Measurements from ENCODE around the gene CUL4A.
"Not testable (repeated sequence)": the region's sequence is repeated elsewhere in the genome, so short reads cannot be mapped to it uniquely, and the experiment has no call there.

CUL4A gene

DNA sequence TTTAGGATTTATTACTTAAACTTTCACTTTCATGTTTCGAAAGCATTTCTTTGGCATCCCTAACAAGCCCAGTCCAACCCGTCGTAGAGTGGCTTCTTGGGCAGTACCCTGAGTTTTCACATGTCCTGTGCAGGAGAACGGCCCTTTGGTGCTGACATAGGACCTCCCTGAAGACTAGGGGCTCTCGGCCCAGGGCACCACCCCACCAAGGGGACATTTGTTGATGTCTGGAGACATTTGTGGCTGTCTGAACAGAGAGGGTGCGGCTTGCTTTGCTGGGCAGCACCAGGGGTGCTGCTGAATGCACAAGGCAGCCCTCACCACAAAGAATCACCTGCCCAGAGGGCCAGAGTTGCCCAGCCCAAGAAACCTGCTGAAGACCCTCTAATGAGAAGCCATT is 30.6 kb downstream of the CUL4A start:
- no peak for DNase-seq

DNA sequence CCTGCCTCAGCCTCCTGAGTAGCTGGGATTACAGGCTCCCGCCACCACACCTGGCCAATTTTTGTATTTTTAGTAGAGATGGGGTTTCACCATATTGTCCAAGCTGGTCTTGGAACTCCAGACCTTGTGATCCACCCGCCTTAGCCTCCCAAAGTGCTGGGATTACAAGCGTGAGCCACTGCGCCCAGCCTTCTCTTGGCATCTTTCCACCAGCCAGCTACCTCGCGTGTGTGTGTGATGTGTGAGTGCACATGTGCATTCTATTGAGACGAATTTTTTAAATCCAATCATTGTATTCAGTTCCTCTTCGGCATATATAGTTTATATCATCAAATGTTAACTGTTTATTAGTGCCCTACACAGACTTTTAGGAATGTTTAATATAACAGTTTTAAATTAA is 32.2 kb downstream of the CUL4A start:
- DNase-seq: not testable (repeated sequence)

DNA sequence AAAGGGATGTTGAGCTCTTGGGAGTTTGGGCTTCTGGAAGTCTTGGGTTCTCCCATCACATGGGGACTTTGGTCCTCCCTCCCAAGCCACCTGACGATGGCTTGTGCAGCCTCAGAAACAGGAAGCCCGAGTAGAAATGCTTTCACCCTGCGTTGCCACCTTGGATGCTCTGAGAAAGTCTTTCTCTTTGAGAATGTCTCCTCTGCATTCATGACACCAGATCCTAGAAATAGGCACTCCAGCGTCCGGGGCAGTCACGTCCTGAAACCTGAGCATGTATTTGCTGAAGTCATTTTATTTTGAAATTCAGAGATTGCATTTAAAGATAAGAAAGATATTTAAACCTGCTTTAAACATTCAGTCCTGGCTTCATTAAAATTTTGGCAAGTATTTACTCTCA is 34.4 kb downstream of the CUL4A start:
- no peak for DNase-seq

DNA sequence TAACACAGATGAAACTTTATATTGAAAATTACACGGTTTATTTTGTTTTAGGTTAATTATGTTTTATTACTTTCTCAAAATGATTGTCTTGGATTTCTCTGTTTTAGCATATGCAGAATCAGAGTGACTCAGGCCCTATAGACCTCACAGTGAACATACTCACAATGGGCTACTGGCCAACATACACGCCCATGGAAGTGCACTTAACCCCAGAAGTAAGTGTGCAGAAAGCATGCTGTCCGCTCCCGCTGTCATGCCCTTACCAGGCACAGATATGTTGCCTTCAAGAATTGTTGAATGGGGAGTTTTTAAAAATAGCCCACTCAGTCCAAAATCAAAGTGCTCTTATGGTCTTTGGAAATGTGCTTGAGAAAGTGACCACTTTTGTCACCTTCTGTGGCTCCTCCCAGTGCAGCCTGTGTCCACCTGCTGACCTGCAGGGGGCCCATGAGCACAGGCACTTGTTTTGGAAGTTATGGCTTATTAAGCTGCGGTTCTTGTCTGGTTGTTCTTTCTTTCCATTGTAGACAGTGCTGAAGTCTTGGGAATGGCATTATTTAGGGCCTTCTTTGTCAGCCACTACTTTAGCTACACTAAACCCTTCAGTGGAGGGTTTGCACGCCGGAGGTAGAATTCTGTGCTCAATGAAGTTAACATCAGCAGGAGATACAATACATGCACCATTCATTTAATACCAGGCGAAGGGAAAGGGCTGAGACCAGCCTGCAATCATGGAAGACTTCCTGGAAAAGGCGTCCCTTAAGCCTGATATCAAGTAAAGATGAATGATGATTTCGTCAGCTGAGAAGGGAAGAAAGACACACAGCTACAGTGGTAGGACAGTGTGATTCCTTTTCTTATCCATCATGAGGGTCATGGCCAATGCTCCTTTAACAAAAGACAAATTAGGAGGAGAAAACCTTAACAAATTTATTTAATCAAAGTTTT is 36.7 kb downstream of the CUL4A start:
- DNase-seq: no peak

DNA sequence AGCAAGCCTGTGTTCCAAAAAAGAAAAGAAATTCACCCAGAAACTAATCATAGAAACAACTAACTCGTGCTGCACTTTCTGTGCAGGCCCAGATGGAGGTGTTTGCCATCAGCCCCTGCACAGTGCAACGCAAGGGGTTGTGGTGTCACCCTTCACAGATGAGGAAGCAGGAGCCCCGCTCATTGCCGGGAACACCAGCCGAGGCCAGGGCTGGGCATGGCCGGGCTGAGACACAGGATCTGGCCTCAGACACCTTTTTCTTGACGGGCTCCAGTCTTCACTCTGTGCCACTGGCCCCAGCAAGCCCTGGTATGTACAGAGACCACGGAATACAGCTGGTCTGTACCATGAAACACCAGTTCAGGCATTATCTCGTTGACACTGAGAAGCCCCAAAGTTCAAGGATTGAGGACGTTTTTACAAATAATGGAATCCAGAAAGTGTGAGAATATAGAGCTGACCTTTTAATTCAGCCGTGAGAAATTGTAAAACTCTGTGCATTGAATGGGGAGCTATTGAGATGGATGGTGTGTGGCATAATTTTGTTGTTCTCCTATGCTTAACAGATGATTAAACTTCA is 43.2 kb downstream of the CUL4A start:
- DNase-seq: no peak

DNA sequence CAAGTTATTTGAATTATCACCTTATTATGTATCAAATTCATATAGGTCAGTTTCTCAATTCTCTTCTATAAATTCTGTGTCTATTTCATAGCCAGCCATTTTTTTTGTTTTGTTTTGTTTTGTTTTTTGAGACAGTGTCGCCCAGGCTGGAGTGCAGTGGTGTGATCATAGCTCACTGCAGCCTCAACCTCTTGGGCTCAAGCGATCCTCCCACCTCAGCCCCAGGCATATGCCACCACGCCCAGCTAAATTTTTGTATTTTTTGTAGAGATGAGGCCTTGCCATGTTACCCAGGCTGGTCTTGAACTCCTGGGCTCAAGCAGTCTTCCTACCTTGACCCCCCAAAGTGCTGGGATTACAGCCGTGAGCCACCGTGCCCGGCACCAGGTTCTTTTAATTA is 48.5 kb downstream of the CUL4A start:
- DNase-seq: not testable (repeated sequence)

DNA sequence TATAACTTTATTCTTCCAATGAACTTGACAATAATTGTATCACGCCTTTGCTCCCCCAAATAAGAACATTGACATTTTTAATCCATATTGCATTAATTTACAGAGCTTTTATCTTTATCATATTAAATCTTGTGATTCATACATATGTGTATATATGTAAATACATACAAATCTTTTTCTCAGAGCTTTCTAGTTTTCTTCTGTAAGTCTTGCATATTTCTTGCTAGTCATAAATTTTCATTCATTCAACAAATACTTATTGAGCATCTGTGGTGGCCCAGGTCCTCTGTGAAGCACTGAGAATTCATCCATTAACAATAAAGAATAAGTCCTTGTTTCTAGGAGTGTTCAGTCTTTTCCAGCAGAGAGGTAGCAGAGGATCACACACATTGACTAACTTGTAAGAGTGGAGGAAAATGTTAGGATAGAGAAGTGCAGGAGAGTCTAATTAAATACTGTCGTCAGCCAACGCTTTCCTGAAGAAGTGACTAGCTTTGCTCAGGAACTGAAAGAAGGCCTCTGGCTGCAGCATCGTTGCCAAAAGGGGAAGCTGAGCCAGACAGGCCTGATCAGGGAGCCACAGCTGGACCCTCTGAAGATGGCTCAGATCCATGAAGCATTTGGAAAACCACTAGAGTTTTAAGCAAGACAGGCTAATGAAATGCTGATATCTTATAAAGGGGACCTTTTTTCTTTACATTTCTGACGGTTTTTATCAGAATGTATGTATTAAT is 49.1 kb downstream of the CUL4A start:
- no peak for DNase-seq

DNA sequence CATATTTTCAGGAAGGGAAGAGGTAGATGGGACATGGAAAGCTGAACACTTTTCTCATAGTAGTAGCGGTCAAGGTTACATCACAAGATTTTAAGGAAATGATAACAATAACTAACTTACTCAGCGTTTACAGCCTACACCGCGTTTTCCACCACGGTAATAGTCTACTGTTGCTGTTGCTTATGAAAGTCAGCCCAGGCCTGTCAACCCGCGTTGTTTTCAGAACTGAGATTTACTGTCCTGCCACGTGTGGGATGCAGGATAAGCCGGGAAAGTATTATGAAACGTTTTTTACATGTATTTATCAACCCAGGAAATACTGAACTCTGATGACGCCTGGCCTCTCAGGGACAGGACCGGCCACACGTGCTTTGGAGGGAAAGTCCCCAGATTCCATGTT is 51.6 kb downstream of the CUL4A start:
- DNase-seq: no peak

DNA sequence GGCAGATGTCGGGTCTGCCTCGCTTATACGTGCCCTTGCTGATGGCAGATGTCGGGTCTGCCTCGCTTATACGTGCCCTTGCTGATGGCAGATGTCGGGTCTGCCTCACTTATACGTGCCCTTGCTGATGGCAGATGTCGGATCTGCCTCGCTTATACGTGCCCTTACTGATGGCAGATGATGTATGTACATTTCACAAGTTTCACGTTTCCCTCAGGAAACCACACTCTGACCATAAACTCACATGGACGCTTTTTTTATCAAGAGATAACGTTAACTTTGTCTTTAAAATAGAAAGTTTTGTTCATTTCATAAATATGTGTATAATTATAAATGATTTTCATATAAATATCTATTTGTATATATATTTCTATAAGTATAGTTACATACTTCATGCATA is 53.6 kb downstream of the CUL4A start:
- not testable (repeated sequence) for DNase-seq

DNA sequence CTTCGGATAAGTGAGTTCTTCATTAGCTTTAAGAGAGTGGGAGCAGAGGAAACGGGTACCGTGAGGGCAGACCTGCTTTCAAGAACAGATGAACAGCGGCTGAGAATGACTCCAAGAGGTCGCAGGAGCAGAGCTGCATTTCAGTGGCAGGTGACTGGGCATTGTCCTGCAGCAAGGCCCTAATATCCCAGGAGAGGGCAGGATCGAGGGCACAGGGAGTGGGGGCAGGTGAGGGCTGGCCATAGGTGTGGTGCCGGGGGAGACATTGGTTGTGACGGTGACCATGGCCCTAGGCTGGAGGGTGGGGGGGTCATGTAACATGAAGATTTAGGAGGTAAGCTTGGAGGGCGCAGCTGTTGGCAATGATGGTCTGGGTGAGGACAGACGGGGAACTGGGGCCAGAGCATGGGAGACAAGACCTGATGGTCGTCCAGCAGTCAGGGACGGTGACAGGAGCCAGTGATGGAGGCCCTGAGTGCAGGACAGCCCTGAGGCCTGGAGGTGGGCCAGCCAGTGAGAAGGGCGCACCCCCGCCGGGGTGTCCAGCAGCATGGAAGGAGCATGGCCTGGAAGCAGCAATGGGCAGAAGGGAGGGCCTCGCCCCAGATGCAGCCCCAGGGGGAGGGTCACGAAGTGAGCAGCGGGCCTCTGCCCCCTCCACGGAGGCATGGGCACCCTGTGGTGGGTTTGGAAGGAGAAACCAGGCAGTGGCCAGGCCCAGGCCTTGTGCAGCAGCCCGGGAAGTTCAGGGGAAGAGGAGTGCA is 58.4 kb downstream of the CUL4A start:
- DNase-seq: no peak

DNA sequence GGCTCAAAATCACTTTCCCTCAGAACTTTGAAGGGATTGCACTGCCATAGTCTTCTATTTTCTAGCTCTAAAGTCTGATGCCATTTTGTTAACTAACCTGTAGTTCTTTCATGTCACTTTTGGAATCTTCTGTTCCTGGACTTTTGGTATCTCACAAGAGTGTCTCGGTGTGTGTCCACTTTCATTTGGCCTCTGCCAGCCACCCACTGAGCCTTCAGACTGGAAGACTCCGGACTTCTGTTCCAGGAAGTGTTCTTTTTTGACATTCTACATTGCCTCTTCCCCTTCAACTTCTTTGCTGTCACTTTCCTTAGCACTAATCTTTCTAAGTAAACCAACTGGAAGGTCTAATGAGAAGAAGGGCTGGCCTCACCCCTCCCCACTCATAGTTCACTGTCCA is 62.6 kb downstream of the CUL4A start:
- DNase-seq: no peak

DNA sequence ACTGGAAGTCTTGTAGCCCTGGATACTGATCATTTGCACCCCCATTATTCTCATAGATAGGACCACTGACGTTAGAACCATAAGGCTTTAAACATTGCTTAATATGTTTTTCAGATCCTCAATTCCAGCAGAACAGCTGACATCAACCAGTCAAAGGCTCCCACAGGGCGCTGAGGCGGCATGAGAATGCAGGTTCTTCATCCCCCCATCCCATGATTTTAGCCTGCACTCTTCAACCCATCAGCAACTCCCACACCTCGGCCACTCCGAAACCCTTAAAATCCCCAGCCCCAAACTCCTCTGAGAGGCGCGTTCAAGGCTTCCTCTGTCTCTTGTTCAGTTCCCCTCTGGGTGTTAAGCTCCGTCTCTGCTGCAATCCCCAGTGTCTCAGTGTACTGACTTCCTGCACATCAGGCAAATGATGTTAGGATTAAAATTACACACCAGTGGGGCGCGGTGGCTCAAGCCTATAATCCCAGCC is 63.3 kb downstream of the CUL4A start:
- no peak for DNase-seq

DNA sequence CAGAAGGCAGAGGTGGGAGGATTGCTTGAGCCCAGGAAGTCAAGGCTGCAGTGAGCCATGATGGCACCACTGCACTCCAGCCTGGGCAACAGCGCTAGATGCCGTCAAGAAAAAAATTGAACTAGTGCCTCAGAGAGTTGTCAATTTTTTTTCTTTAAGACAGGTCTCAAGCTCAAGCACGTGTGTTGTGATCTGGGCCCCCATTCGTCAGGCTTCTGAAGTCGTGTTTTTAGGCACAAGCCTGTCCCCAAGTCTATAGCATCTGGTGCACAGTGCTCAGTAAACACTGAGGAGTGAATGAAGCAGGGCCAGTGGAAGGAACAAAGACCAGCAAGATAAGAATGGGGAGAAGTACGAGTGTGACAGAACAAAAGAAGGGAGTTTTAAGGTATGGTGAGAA is 63.9 kb downstream of the CUL4A start:
- no peak for DNase-seq

DNA sequence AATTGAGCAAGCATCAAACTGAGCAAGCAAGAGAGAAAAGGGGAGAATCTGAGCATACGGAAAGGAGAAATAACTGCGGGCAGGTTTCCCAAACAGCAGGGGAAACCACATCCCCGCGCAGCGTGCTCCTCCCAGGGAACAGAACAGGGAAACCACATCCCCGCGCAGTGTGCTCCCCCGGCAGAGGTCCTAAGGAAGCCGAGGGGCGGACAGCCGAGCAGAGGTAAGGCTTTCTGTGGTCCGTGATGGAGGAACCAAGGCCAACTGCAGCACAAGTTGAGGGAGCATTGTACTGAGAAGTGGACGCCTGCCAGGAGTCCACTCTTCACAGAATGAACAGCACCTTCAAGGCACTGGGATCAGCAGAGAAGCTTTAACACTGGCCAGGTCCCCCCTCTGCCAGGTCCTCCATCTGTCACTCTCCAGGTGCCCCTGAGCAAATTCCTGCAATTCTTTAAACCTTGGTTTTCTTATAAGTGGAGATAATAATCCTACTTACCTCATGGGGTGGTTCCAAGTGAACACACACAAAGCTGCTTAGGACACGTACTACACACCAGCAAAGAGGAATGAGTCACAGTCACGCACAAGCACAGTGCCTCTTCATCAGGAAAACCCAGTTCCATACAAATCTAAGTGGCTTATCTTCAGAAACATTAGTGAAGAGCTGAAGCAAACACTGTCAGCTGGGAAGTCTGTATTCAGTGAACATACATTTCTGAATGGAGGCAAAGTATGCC is 64.6 kb downstream of the CUL4A start:
- no peak for DNase-seq

DNA sequence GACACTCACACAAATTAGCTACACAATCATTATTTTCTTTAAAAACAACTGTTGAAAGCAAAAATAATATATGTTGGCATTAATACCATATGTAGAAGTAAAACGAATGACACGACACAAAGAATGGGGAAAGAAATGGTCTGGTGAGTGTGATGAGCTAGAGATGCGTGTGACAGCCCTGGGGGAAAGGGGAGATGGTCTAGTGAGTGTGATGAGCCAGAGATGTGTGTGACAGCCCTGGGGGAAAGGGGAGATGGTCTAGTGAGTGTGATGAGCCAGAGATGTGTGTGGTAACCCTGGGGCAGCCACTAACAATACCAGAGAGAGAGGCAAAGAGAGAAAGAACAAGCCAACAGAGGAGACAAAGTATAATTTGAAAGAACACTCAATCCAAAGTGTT is 65.3 kb downstream of the CUL4A start:
- DNase-seq: no peak

DNA sequence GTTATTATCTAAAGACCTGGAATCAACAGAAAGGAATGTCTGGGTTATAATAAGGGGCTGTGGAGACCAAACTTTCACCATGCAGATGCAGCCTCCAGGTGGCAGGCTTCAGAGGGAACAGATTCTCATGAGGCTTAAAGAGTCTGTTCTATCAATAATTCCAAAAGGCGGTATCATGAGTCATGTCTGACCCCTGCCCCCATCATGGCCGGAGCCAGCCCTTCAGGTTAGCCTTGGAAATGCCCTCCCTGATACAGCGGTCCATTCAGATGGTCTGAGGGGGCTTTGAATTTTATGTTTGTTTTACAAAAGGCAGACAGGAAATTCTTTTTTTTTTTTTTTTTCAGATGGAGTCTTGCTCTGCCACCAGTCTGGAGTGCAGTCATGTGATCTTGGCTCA is 66.0 kb downstream of the CUL4A start:
- DNase-seq: peak; percentile 52

DNA sequence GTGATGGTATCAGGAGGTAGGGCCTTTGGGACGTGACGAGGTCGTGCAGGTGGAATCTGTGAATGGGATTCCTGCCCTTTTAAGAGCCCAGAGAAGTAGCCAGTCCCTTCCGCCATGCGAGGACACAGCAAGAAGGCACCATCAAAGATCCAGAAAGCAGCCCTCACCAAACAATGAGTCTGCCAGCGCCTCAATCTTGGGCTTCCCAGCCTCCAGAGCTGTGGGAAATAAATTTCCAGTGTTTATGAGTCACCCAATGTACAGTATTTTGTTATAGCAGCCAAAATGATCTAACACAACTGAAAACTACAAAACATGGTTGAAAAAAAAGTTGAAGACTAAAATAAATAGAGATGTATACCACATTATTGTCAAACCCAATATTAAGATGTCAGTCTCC is 70.7 kb downstream of the CUL4A start:
- no peak for DNase-seq

DNA sequence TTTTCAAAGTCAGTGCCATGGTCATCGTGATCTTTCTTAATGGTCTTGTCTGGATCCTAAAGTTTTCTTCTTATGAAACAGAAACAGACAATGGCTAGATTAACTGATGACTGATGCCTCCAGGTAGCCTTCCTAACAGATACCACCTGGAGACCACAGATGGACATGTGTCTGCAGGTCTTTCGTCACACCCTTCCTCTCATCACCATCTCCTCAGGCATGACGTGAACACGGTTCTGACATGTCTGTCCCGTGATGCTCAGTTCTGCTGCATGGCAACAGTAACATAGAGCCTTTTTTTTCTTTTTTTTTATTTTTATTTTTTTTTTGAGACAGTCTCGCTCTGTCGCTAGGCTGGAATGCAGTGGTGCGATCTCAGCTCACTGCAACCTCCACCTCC is 74.5 kb downstream of the CUL4A start:
- DNase-seq: no peak

DNA sequence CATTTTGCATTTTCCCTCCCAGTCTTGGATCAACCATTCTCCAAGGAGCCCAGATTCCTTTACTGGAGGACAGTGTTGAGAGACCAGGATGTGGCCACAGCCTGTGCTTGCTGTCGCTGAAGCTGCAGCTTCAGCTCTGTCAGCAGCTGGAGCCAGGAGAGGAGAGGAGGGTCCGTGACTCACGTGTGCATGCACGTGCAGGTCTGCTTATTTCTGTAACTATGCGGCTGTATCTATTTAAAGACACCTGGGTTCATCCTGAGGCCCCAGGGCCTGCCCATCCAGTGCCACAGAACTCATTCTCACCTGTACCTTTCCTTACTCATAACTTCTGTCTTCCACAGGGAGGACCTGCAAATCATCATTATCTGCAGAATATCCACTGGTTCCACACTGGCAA is 79.5 kb downstream of the CUL4A start:
- no peak for DNase-seq

DNA sequence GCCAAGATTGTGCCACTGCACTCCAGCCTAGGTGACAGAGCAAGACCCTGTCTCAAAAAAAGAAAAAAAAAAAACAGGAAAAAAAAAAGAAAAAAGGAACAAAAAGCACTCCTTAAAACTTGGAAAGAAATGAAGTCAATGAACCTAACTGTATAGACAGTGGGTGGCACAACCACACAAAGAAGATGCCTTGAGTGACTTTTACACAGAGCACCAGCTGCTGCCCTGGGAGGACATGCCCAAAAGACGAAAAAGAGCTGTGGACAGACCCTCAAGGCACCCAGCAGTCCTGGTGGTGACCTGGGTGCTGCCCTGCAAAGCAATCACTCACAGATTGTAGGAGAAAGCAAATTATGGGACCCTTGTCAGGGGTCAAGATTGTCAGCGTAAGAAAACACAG is 81.7 kb downstream of the CUL4A start:
- DNase-seq: no peak

DNA sequence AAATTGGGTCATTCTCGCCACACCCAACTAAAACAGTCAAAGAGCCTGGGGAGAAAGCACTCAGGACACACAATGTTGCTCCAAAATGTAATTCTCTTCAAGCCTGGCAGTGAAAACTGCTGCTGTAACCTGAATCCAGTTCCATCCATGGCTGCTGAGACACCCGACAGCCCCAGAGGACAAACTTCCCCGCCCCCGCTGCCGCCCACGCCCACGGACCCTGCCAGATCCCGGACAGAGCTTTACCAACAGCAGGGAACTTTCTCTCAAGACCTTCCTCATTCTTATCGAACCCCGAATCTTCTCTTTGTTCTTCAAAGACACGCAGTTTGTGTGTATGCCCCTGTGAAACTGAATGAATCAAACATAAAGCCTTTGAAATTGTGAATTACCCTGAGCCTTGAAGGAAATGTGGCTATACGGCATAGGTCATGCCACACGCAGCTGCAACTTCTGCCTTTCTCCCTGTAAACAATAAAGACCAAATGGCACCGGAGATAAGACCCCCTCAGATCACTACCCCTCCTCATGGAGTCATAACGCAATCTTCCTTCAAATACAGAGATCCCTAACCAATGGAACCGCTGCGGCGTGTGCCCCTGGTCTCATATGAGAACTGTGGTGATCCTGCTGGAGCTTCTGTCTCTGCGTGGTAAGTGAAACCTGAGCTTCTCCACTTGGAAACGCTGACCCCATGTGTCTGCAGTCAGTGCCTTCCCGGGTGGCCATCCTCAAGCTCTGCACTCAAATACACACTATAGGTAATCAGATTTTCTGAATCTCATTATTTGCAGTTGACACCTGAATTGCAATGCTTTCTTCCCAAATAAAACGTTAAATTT is 82.8 kb downstream of the CUL4A start:
- DNase-seq: no peak

Data from CD4-positive, alpha-beta T cell treated with Interleukin-17A for 4 hours (primary cell).